DND-41 (cell line): ENCODE data around the gene TMEM178B.
"Not testable (repeated sequence)": the region's sequence is repeated elsewhere in the genome, so short reads cannot be mapped to it uniquely, and the experiment has no call there.

ENCODE experiments used
- ATAC-seq: fragments of 200-7000 bp; cut with Tn5 transposase; 3 replicates; pipeline ENCODE4 v1.9.1; 2021; ENCODE audit warnings: low read depth; ENCODE audit not compliant: insufficient read depth
- DNase-seq: peaks from one replicate; pipeline ENCODE4 v3.0.0-alpha.2; 2020
- H2AFZ ChIP-seq: 2 replicates; pipeline ENCODE4 v1.6.0; 2012; ENCODE audit warnings: low read depth, low read length
- H3K27ac ChIP-seq: 2 replicates; pipeline ENCODE4 v1.5.1; 2012; ENCODE audit warnings: low read length, inconsistent platforms
- H3K27me3 ChIP-seq: fragments of 200-600 bp; sonication (generic); 2 replicates; pipeline ENCODE4 v1.6.0; 2012; ENCODE audit warnings: low read length, mild to moderate bottlenecking, inconsistent platforms; ENCODE audit not compliant: insufficient read depth, poor library complexity
- H3K36me3 ChIP-seq: 2 replicates; pipeline ENCODE4 v1.5.1; 2012; ENCODE audit warnings: low read length, inconsistent platforms; ENCODE audit not compliant: insufficient read depth
- H3K4me1 ChIP-seq: 2 replicates; pipeline ENCODE4 v1.5.1; 2012; ENCODE audit warnings: mild to moderate bottlenecking, low read length; ENCODE audit not compliant: insufficient read depth
- H3K4me2 ChIP-seq: 2 replicates; pipeline ENCODE4 v1.6.0; 2012; ENCODE audit warnings: mild to moderate bottlenecking, moderate library complexity, low read length, inconsistent platforms; ENCODE audit not compliant: insufficient read depth
- H3K4me3 ChIP-seq, 2 experiments: fragments of 200-600 bp in 1 of 2; shearing (Covaris generic) in 1 of 2; 2 replicates each; pipeline ENCODE4 v1.5.1; 2012 to 2016; ENCODE audit warnings: inconsistent platforms in 2 of 2, low read length in 2 of 2, mild to moderate bottlenecking in 2 of 2, low read depth in 1 of 2, moderate library complexity in 1 of 2
- H3K79me2 ChIP-seq: 2 replicates; pipeline ENCODE4 v1.6.0; 2012; ENCODE audit warnings: low read length, inconsistent platforms; ENCODE audit not compliant: insufficient read depth
- H3K9ac ChIP-seq: 2 replicates; pipeline ENCODE4 v1.6.0; 2012; ENCODE audit warnings: low read depth, mild to moderate bottlenecking, inconsistent platforms, low read length, moderate library complexity
- H3K9me3 ChIP-seq: 2 replicates; pipeline ENCODE4 v1.5.1; 2012; ENCODE audit warnings: low read length, moderate library complexity, mild to moderate bottlenecking, inconsistent platforms; ENCODE audit not compliant: insufficient read depth, severe bottlenecking
- H4K20me1 ChIP-seq: 2 replicates; pipeline ENCODE4 v1.6.0; 2012; ENCODE audit warnings: low read length; ENCODE audit not compliant: insufficient read depth
- EZH2 ChIP-seq: IDR thresholded peaks from 3 replicates; pipeline ENCODE4 v1.6.1; 2012; ENCODE audit warnings: borderline replicate concordance, low read depth, mild to moderate bottlenecking, moderate library complexity, low read length, inconsistent platforms; ENCODE audit not compliant: severe bottlenecking
- TF ChIP-seq, protein P1 (sequence below): IDR thresholded peaks from 2 replicates; pipeline ENCODE4 v1.5.1; 2012; ENCODE audit warnings: borderline replicate concordance, low read length, moderate library complexity, mild to moderate bottlenecking; ENCODE audit not compliant: poor library complexity, severe bottlenecking; ENCODE audit errors: extremely low read depth

TMEM178B gene

GRCh38 chr7:141079219-141079618 is 5.4 kb downstream of the TMEM178B start:
- no peaks in the 10 kb centered on the region for H3K9me3 ChIP-seq
- no peaks in the 10 kb centered on the region for H3K4me1 ChIP-seq
- no peak overlapping the region for H3K9ac ChIP-seq
- no peaks in the 10 kb centered on the region for H3K79me2 ChIP-seq
- no peak overlapping the region for H3K4me2 ChIP-seq
- DNase-seq (no peak), ATAC-seq (no peak)
- H2AFZ ChIP-seq = no peak overlapping the region
- H3K27me3 ChIP-seq = no peaks in the 10 kb centered on the region
- H3K4me3 ChIP-seq = no peak overlapping the region
- H4K20me1 ChIP-seq = no peaks in the 10 kb centered on the region
- no peaks in the 10 kb centered on the region for H3K36me3 ChIP-seq
- no peak overlapping the region for H3K27ac ChIP-seq
- TF ChIP-seq, protein P1, sequence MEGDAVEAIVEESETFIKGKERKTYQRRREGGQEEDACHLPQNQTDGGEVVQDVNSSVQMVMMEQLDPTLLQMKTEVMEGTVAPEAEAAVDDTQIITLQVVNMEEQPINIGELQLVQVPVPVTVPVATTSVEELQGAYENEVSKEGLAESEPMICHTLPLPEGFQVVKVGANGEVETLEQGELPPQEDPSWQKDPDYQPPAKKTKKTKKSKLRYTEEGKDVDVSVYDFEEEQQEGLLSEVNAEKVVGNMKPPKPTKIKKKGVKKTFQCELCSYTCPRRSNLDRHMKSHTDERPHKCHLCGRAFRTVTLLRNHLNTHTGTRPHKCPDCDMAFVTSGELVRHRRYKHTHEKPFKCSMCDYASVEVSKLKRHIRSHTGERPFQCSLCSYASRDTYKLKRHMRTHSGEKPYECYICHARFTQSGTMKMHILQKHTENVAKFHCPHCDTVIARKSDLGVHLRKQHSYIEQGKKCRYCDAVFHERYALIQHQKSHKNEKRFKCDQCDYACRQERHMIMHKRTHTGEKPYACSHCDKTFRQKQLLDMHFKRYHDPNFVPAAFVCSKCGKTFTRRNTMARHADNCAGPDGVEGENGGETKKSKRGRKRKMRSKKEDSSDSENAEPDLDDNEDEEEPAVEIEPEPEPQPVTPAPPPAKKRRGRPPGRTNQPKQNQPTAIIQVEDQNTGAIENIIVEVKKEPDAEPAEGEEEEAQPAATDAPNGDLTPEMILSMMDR = no peak
- no peak for TF ChIP-seq EZH2

DNA sequence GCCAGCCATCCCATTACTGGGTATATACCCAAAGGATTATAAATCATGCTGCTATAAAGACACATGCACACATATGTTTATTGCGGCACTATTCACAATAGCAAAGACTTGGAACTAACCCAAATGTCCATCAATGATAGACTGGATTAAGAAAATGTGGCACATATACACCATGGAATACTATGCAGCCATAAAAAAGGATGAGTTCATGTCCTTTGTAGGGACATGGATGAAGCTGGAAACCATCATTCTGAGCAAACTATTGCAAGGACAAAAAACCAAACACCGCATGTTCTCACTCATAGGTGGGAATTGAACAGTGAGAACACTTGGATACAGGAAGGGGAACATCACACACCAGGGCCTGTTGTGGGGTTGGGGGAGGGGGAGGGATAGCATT is 15.6 kb downstream of the TMEM178B start:
- not testable (repeated sequence) for H3K27ac ChIP-seq, H3K79me2 ChIP-seq, H3K36me3 ChIP-seq, H3K4me1 ChIP-seq, H3K9ac ChIP-seq, DNase-seq, ATAC-seq, H3K4me3 ChIP-seq, H3K4me2 ChIP-seq, H4K20me1 ChIP-seq, H3K27me3 ChIP-seq, H3K9me3 ChIP-seq, H2AFZ ChIP-seq

GRCh38 chr7:141094336-141095070 is 20.6 kb downstream of the TMEM178B start:
- Histone ChIP-seq H4K20me1 (no peaks in the 10 kb centered on the region; the same call in 1 of the 2 replicates), H3K36me3 (no peaks in the 10 kb centered on the region), H3K9ac (no peak overlapping the region), H3K27ac (no peak overlapping the region), H3K79me2 (no peaks in the 10 kb centered on the region), H3K4me1 (no peaks in the 10 kb centered on the region), H3K9me3 (no peaks in the 10 kb centered on the region), H3K27me3 (no peaks in the 10 kb centered on the region), H2AFZ (no peak overlapping the region), H3K4me2 (no peak overlapping the region), H3K4me3 (no peak overlapping the region)
- no peak for DNase-seq
- no peak for ATAC-seq
- no peak for TF ChIP-seq EZH2
- TF ChIP-seq, protein P1 = no peak

DNA sequence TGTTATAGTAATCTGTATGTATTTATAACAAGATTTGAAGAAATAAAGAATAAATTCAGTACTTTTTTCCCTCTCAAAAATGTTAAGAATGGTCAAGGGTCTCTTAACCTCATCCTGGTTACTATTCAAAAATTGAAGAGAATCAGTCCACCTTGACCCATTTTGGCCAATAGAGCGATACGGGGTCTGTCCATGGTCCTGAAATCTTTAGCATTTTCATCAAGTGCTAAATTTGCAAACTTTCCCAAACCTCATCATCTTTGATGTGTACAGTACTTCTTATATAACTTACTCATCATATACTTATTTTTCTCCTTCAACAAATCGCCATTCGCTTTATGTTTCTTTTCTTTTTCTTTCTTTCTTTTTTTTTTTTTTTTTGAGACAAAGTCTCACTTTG is 23.6 kb downstream of the TMEM178B start:
- Histone ChIP-seq H3K4me2 (no peak overlapping the region), H3K79me2 (no peaks in the 10 kb centered on the region), H3K36me3 (no peaks in the 10 kb centered on the region), H3K27ac (no peak overlapping the region), H3K9me3 (no peaks in the 10 kb centered on the region), H3K27me3 (no peaks in the 10 kb centered on the region), H3K4me3 (no peak overlapping the region), H3K4me1 (no peaks in the 10 kb centered on the region), H3K9ac (no peak overlapping the region), H2AFZ (no peak overlapping the region), H4K20me1 (no peaks in the 10 kb centered on the region; the same call in 1 of the 2 replicates)
- ATAC-seq (no peak), DNase-seq (peak; percentile 25)
- TF ChIP-seq EZH2 = no peak
- TF ChIP-seq, protein P1 = no peak
